LNCAP (cell line): ENCODE data around the gene DLL1.

Source experiments
- CTCF ChIP-seq: fragments of 450-650 bp; IDR thresholded peaks from 2 replicates; pipeline ENCODE4 v1.5.1; 2017; ENCODE audit warnings: mild to moderate bottlenecking

DLL1 gene

GRCh38 chr6:170298688-170299087 lies 7.8 kb upstream of the DLL1 start:
- TF ChIP-seq CTCF: no peak

- no peak for TF ChIP-seq CTCF
Measured at GRCh38 chr6:170297576-170298330, 6.9 kb upstream of the DLL1 start.

GRCh38 chr6:170296746-170297575 lies 6.1 kb upstream of the DLL1 start:
- no peak for TF ChIP-seq CTCF

GRCh38 chr6:170296423-170296745 lies 5.5 kb upstream of the DLL1 start:
- TF ChIP-seq CTCF: no peak

- TF ChIP-seq CTCF: no peak
Measured at GRCh38 chr6:170295510-170296422, 4.9 kb upstream of the DLL1 start.

- no peak for TF ChIP-seq CTCF
Measured at GRCh38 chr6:170294813-170295509, 4.1 kb upstream of the DLL1 start.

GRCh38 chr6:170294298-170294730 lies 3.4 kb upstream of the DLL1 start:
- no peak for TF ChIP-seq CTCF
